ENCODE results near the gene IL10.
"Not testable (repeated sequence)": the region's sequence is repeated elsewhere in the genome, so short reads cannot be mapped to it uniquely, and the experiment has no call there.

Gene IL10

GRCh38 chr1:206792939-206793607 lies 20.8 kb upstream of the IL10 start:
- no peak for DNase-seq

DNA sequence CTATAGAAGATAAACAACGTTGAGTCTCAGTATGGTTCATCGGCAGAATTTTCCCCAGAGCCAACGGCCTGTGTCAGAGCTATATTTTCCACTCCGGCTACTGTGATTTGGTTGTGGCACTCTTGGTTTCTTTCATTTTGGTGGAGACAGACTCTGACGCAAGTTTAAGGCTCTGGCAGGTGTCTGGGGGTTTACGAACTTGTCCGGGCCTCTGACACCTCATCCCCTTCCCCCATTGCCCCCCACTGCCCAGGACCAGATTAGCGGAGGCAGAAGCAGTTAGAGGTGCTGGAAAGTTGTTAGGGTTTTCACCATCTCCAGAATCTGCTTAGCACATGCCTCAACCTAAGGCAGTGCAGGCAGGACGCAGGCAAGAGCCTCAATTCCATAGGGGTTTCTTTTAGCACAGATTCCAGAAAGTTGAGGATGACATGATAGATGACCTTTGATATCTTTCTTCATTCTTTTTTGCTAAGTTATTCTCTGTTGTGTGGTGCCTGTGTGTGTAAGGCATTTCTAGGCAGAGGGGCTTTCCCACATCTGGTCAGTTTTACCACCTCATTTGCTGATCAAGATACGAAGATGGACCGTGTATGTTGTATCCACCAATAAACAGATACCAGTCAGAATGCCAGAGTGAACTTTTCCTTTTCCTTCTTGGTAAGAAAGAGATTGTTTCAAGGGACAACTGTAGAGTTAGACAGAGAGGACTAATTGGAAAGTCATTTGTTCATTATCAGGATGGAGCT lies 18.4 kb upstream of the IL10 start:
- no peak for DNase-seq

DNA sequence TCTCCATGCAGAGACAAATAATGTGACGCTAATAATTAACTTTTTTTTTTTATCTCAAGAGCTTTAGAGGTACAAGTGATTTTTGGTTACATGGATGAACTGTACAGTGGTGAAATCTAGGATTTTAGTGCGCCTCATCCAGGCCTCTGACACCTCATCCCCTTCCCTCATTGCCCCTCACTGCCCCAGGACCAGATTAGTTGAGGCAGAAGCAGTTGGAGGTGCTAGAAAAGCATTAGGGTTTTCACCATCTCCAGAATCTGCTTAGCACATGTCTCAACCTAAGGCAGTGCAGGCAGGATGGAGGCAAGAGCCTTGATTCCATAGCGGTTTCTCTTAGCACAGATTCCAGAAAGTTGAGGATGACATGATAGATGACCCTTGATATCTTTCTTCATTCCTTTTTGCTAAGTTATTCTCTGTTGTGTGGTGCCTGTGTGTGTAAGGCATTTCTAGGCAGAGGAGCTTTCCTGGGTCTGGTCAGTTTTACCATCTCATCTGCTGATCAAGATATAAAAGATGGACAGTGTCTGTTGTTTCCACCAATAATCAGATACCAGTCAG lies 16.3 kb upstream of the IL10 start:
- DNase-seq, result no peak

GRCh38 chr1:206787891-206788290 lies 15.6 kb upstream of the IL10 start:
- no peak for DNase-seq

DNA sequence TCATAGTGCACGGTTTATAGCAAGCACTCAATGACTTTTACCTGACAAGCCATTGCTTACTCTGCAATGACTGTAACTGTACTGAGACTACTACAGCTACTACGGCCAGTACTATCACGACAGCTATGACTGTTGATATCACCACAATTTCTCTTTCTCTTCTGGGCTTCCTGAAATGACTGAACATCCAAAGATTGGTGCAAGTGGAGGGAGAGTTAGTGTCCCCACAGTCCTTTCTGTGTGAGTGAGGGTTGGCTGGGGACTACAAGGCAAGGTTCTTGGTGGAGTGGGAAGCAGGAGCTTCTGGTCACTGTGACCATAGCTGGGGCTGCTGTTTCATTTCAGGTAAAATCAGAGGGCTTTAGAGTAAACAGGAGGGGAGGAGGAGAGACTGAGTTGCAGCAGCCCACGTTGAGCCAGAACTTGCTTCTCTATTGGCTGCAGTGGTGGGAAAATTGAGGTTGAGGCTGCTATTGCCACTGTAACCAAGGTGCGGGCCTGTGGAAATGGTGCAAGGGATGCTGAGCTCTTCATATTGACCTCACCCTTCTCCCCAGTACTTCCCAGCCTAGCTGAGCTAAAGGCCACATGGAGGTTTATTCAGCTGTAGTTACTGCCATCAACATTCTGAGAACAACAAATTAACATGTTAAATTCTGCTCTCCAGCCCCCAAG lies 14.1 kb upstream of the IL10 start:
- no peak for DNase-seq

GRCh38 chr1:206785182-206785765 lies 13.0 kb upstream of the IL10 start:
- DNase-seq, result no peak

DNA sequence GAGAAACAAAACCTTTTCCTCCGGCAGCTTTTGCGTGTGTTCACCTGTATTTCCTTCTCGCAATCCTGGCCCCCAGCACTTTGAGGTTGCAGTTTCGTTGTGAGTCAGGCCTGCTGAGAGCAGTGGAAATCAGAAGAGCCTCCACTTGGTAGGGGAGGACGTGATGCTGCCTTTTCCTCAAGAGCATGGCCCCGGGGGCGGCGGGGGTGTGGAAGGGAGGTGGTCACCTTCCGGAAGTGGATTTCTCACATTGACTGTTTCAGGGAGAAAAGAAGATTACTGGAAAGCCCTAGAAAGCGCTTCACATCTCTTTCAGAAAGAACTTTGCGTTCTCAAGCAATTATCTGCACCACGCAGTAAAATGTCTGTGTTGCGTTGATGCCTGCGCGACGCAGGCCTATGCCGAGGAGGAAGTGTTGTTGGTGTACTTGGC lies 12.2 kb upstream of the IL10 start:
- DNase-seq, result no peak

GRCh38 chr1:206783506-206783905 lies 11.2 kb upstream of the IL10 start:
- no peak for DNase-seq

DNA sequence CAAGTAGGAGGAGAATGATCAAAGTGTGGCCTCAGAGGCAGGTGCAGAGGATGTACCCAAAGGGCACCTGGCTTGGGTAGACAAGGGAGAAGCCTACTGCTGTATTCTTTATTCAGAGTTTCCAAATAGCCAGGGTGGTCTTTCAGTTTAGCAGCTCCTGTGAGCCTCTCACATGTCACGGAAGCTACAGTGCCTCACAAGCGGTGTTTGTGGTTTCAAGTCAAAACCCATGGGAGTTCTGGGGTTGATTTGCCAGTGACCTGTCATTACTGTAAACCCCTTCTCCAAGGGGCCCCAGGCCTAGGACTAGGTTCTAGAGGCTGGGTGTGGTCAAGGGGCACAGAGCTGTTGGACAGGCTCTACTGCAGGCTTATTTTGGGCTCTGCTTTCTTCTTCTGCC lies 10.2 kb upstream of the IL10 start:
- DNase-seq, result no peak

- no peak for DNase-seq
These were observed 7.3 kb upstream of the IL10 start for GRCh38 chr1:206779638-206780037.

- not testable (repeated sequence) for DNase-seq
These were observed 6.6 kb upstream of the IL10 start for GRCh38 chr1:206778911-206779310.

DNA sequence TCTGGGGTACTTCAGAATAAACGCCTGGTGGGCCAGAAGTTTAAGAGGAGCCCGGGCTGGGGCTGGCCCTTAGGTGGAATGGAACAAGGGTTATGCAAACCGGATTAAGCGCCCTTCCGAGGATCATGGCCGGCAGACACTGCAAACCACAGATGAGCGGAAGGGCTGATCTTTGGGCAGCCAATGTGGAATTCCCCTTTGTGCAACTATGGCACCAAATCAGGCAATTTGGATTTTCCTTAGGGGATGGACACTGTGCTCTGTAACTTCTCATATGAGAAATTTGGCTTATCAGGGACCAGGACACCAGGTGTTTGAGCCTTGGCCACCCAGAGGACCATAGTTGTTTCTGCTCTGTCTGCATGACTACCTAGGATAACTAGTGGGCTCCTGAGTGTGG lies 5.7 kb upstream of the IL10 start:
- no peak for DNase-seq

- no peak for DNase-seq
These were observed 3.9 kb upstream of the IL10 start for GRCh38 chr1:206776229-206776628.

DNA sequence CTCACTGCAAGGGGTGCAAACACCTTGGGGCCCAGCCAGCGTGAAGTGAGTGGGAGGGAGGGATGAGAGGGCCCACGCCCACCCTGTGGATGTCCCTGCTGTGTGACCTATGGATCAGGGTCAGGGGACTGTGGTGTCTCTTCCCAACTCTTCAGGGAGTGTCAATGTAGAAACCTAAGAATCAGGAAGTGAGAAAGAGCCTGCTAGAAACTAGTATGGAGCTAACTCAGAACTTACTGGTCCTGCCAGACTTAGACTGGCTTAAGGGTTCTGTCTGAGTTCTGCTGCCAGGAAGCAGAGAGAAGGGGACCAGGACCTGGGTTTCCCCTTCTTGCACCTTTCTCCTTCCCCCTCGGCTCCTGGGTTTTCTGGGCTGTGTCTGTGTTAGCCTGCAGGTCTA lies 1.8 kb upstream of the IL10 start:
- DNase-seq, result no peak

DNA sequence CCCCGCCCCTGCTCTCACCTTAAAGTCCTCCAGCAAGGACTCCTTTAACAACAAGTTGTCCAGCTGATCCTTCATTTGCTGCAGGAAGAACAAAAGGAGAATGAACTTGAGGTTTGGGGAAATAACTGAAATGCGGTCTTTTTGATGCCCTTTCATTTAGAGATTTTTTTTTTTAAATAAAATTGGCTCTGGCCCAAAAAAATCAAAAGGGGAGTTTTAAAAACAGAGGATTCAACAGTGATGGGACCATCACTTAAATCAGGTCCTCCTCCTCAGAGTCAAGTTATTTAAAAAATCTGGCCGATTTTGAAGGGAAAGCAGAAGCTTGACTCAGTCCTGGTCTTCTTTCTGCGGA lies 979 bp downstream of the IL10 start:
- DNase-seq, result no peak

GRCh38 chr1:206770531-206771337 lies 1.6 kb downstream of the IL10 start, which contains the start of gene IL19:
Gene IL19 (plus strand): TSS chr1:206770773. CDS start chr1:206836663, 65,890 bp downstream.
- DNase-seq, result no peak

- DNase-seq, result no peak
These were observed 3.0 kb downstream of the IL10 start for GRCh38 chr1:206769304-206769731.

GRCh38 chr1:206768472-206769303 lies 3.6 kb downstream of the IL10 start:
- no peak for DNase-seq

GRCh38 chr1:206766251-206766856 lies 5.9 kb downstream of the IL10 start:
- DNase-seq, result no peak

DNA sequence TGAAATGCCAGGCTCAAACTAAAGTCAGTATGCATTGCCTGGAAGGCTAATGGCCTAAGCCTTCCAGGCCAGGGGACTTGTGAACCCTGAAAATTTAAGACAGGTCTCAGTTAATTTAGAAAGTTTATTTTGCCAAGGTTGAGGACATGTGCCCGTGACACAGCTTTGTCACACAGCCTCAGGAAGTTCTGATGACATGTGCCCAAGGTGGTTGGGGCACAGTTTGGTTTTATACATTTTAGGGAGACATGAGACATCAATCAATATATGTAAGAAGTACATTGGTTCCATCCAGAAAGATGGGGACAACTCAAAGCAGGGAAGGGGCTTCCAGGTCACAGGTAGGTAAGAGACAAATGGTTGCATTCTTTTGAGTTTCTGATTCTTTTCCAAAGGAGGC lies 6.5 kb downstream of the IL10 start:
- DNase-seq, result not testable (repeated sequence)
